Medulla oblongata (tissue), 1 donor: ENCODE data around the gene PNMA8A.

Source experiments
- DNase-seq: peaks from one replicate; pipeline ENCODE4 v3.0.0-alpha.2; 2015; ENCODE audit errors: extremely low spot score

Gene PNMA8A

DNA sequence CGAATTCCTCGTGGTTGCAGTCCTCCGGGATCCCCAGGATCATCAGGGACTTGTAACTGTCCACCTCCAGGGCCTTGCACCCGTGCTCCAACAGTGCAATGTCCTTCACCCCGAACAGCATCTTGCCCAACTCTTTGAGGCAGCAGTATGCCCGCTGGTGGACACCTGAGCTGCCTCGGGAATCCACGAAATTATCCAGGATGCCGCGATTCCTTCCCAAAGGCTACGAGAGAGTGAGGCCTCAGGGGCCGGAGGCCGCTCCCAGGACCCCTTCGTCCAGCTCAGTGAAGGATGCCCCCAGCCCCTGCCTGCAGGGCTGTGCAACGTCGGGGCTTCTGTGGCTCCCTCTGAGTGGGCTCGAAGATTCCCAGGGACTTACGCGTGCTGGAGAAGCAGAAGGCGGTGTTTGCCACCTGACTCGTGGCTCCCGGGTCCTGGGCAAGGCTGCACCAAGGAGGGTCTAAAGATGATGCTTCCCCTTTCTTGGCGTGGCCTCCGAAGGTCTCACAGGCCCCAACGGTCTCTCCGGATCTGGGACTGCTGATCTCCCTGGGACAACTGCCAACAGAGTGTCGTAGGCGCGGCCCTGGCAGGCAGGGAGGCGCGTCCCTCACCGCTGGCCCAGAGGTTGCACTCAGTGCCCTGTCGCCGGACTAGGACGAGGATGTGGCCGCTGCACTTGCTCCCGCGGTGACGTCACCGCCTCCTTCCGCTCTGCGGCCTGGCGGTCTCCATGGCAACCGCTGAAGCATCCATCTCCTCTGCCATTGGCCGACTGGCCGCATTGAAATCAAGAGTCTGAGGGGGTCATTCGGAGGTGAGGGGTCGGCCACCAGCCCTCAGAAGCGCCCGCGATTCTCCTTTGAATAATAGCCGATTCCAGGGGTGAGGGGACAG, 42.9 kb downstream of the PNMA8A start, which contains the start of gene PNMA8C:
Gene PNMA8C, minus strand, starts transcription at position 698 of the 897 bp plus-strand sequence. Its CDS starts 577 bp downstream, at position 121.
- peak; percentile 92 for DNase-seq

DNA sequence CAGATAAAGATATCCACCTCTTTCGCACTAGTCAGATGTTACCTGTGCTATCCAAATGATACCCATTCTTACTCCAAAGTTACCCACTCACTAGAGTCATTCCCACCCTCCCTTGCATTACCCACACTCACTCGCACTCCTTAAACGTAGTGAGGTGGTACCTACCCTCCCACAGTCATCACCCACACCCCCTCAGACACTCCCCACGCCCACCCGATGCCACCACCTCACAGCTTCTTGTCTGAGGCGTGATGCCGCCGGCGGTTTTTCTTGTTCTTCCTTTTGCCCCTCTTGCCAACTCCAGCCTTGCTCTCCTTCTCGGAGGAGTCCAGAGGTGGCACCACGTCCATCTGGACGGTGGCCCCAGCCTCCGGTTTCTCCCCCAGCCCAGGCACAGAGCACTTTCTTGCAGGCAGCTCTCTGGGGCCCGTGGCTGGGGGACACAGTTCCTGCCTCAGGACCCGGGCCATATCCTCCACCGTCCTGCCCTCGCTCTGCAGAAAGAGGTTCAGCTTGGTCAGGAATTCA, 43.8 kb downstream of the PNMA8A start:
- DNase-seq: no peak

DNA sequence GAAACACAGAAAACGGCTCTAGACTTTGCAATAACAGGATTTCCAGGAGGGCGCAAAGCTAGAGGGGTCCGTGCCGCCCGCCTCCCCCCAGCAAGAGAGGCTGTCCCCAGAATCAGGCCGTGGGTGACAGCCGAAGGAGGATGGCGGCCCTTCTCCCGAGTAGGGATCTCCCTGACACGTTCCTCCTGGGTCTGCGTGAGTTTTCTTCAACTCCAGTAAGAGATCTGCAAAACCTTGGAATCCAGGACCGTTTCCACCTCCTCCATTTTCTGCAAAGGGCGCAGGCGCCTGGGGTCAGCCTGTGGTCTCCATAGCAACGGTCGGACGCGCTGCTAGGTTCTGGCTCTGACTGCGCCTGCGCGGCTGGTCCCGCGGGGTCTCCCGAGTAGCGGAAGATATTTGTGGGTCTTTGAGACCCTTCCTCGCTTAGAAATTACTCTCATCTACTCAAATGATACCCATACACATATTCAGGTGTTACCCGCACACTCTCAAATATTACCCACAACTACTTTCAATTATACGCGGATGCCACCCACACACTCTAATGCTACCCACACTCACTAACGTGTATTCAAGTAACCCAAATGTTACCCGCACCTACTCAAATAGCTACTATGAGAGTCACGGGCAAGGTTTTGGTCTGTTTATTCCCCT, 44.7 kb downstream of the PNMA8A start:
- DNase-seq: peak; percentile 92

DNA sequence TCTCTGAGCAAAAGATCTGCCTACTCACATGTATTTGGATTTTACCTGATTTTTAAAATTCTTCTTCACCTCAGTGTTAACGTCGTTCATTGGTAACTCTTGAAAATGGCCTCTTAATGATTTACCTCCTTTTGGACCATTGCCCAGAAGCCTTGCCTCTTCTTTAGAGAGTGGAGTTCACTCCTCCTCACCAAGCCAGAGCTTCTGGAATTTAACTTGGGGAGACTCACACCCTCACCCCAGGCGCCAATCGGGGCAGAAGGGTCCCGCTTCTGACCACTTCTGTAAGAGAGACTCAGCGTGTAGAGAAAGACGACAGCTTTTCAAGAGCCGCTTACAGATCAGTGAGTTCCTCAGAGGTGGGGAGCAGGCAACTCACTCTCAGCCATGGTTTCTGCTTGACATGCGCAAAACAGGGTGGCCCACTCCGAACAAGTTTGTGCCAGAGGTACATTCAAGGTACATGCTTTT, 45.3 kb downstream of the PNMA8A start:
- no peak for DNase-seq

DNA sequence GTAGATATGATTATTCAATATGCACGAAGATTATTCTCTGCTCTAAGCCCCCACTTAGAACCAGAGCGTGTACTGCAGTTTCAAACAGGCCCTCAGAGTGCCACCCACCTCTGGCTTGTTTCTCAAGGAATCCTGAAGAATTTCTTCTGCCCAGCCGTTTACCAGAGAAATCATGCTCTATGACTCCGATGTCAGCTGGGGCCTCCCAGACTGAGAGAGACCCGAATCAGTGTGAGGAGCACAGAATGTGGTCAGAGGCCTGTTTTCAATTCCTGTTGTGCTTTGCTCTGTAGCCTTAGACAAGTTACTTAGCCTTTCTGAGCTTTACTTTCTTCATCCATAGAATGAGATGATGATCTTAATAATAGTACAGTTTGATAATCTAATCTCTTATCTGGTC, 48.2 kb downstream of the PNMA8A start:
- no peak for DNase-seq

DNA sequence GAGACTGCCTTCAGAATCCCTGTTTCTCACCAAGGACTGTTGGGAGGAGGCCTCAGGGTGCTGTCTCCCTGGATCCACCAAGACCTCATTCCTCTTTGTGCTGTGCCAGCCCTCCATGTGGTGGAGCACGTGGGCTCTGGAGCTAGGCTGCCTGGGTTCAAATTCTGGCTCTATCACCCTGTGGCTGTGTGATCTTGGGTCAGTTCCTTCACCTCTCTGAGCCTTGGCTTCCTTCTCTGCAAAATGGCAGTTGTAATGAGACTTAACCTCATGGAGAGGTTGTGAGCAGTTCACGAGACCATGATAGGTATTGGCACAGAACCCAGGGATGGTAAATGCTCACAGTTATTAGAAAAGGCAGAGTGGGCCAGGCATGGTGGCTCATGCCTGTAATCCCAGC, 49.0 kb downstream of the PNMA8A start:
- no peak for DNase-seq

DNA sequence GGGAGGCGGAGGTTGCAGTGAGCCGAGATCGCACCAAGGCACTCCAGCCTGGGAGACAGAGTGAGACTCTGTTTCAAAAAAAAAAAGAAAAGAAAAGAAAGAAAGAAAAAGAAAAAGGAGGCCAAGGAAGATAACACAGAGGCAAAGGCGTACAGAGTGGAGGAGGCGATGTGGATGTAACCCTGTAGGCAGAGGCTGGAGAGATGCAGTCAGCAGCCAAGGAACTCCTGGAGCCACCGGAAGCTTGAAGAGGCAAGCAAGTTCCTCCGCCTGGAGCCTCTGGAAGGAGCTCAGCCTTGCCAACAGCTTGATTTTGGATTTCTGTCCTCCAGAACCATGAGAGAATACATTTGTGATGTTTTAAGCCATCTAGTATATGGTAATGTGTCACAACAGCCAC, 51.3 kb downstream of the PNMA8A start:
- DNase-seq: no peak
